ENCODE data around the gene VPS41.

VPS41 gene

GRCh38 chr7:38840736-38841460 is 68.1 kb downstream of the VPS41 start:
- TF ChIP-seq, protein P1, sequence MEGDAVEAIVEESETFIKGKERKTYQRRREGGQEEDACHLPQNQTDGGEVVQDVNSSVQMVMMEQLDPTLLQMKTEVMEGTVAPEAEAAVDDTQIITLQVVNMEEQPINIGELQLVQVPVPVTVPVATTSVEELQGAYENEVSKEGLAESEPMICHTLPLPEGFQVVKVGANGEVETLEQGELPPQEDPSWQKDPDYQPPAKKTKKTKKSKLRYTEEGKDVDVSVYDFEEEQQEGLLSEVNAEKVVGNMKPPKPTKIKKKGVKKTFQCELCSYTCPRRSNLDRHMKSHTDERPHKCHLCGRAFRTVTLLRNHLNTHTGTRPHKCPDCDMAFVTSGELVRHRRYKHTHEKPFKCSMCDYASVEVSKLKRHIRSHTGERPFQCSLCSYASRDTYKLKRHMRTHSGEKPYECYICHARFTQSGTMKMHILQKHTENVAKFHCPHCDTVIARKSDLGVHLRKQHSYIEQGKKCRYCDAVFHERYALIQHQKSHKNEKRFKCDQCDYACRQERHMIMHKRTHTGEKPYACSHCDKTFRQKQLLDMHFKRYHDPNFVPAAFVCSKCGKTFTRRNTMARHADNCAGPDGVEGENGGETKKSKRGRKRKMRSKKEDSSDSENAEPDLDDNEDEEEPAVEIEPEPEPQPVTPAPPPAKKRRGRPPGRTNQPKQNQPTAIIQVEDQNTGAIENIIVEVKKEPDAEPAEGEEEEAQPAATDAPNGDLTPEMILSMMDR (IDR thresholded peaks at IDR 0.05; ENCODE audit: low read depth, low read length), result no peak

DNA sequence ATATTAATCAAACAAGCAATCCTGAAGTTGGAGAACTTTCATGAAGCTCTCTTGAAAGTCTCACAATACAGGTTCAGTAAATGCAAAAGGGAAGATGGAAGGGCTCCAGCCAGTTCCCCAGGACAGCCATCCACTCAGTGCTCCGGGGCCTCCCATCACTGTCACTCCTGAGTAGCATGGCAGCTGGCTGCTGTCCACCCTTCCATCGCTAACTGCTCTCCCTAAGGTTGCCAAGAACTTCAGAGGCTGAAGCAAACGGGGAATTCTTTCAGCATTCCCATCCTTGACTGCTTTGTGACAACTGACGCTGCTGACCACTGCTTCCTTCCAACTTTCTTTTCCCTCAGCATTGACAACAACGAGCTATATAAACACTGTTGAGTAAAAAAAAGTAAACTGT is 69.1 kb downstream of the VPS41 start:
- TF ChIP-seq, protein P1 (IDR thresholded peaks at IDR 0.05; ENCODE audit: low read depth, low read length), result no peak
- H3K4me3 ChIP-seq (ENCODE audit: low read depth, low read length), result no peak overlapping the region

More at GRCh38 chr7:38840736-38841460, 68.1 kb downstream of the VPS41 start:
- no peak overlapping the region for H3K4me3 ChIP-seq (ENCODE audit: low read depth, low read length)

DNA sequence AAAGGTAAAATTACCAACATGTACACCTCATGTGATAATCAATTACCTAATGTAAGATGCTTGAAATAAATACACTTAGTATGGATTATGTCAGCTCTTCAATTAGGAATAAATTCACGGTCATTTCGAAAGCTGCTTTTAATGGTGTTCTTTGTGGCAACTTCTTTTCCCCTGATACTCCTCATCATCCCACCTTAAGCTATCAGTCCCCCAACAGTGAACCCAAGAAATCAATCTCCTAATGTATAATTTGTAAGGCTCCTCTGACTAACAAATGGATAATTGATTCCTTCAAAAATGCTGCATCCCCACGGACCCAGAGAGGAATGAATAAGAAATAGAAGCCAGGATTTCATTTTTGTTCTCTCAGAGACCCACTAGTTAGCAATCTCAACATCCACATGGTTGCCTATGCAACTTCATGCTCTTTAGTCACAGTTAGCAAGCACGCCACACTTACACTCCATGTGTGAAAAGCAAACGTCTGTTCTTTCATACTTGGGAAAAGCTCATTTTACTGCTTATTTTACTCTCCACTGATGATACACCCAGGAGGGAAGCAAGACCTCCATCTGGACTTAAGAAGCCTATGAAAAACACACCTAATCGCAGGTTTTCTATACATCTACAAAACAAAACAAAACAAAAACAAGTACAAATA is 70.1 kb downstream of the VPS41 start:
- no peak overlapping the region for H3K4me3 ChIP-seq (ENCODE audit: low read depth, low read length)
- TF ChIP-seq, protein P1 (IDR thresholded peaks at IDR 0.05; ENCODE audit: low read depth, low read length), result no peak

DNA sequence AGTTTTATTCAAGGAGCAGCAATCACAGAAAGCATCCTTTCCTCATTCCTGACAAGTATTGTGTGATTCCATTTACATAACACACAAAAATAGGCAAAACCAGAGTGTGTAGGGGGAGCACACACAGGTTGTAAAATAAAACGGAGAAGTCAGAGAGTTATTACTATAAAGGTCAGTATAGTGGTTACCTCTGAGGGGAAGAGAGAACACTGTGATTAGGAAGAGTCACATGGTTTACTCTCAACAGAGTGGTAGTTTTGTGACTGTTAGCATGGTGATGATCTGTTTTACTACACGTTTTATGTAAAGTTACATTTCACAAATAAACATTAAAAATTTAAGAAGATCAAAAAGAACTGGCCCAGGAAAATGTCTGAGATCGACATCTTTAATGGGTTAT is 74.6 kb downstream of the VPS41 start:
- TF ChIP-seq, protein P1 (IDR thresholded peaks at IDR 0.05; ENCODE audit: low read depth, low read length), result no peak
- no peak overlapping the region for H3K4me3 ChIP-seq (ENCODE audit: low read depth, low read length)

DNA sequence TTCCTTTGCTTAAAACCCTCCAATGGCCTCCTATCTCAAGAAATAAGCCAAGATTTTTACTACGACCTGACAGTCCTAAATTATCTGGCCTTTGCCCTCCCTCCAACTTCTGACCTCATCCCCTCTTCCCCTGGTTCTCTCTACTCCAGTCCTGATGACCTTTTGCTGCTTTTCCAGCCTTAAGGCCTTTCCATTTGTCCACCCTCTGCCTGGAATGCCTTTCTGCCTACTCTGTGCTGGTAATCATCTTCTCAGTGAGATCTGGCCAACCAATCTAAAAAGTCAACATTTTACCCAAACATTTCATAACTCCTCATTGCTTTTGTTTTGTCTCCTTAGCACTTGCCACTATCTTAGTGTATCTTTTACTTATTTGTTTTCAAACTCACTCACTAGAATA is 75.7 kb downstream of the VPS41 start:
- TF ChIP-seq, protein P1 (IDR thresholded peaks at IDR 0.05; ENCODE audit: low read depth, low read length), result no peak
- H3K4me3 ChIP-seq (ENCODE audit: low read depth, low read length), result no peak overlapping the region

- no peak overlapping the region for H3K4me3 ChIP-seq (ENCODE audit: low read depth, low read length)
- TF ChIP-seq, protein P1 (IDR thresholded peaks at IDR 0.05; ENCODE audit: low read depth, low read length), result no peak
These were observed 77.6 kb downstream of the VPS41 start for GRCh38 chr7:38831259-38831996.

DNA sequence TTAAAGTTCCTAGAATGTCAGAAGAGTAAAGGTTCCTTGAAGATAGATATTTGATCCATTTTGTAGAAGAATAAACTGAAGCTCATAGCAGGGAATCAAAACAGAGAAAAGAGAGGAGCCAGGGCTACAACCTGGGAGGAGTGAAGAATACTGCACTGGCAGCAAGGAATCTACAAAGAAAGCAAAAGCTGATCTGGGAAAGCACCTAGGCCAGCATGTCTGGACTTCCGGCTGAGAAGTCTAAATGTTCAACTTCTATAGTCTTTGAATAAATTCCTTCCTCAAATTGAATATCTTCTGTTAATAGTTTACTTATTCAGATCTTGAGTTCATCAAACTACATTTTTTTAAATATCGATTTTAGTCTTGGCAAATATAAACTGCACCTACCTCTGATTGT is 78.2 kb downstream of the VPS41 start:
- TF ChIP-seq, protein P1 (IDR thresholded peaks at IDR 0.05; ENCODE audit: low read depth, low read length), result no peak
- H3K4me3 ChIP-seq (ENCODE audit: low read depth, low read length), result no peak overlapping the region
